Measurements from ENCODE around the gene PALS2.

PALS2 gene

DNA sequence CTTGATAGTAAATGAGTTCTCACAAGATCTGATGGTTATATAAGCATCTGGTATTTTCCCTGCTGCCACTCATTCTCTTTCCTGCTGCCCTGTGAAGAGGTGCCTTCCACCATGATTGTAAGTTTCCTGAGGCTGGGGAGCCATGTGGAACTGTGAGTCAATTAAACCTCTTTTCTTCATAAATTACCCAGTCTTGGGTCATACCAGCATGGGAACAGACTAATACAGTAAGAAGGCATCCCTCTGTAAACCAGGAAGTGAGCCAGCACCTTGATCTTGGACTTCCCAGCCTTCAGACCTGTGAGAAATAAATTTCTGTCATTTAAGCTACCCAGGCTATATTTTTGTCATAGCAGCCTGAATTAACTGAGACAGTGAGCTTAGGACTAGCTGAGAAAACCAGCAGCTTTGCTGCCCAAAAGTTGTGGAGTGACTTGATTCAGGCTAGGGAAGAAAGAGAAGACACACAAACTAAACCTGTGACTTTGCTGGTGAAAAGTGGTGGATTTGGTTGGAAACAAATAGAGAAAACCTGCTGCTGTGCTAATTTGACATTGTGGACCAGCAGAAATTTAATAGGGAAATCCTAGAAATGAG, 29.7 kb downstream of the PALS2 start:
- no peak for DNase-seq (ENCODE audit: low spot score)
- TF ChIP-seq, protein P1, sequence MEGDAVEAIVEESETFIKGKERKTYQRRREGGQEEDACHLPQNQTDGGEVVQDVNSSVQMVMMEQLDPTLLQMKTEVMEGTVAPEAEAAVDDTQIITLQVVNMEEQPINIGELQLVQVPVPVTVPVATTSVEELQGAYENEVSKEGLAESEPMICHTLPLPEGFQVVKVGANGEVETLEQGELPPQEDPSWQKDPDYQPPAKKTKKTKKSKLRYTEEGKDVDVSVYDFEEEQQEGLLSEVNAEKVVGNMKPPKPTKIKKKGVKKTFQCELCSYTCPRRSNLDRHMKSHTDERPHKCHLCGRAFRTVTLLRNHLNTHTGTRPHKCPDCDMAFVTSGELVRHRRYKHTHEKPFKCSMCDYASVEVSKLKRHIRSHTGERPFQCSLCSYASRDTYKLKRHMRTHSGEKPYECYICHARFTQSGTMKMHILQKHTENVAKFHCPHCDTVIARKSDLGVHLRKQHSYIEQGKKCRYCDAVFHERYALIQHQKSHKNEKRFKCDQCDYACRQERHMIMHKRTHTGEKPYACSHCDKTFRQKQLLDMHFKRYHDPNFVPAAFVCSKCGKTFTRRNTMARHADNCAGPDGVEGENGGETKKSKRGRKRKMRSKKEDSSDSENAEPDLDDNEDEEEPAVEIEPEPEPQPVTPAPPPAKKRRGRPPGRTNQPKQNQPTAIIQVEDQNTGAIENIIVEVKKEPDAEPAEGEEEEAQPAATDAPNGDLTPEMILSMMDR (IDR thresholded peaks at IDR 0.05): no peak

DNA sequence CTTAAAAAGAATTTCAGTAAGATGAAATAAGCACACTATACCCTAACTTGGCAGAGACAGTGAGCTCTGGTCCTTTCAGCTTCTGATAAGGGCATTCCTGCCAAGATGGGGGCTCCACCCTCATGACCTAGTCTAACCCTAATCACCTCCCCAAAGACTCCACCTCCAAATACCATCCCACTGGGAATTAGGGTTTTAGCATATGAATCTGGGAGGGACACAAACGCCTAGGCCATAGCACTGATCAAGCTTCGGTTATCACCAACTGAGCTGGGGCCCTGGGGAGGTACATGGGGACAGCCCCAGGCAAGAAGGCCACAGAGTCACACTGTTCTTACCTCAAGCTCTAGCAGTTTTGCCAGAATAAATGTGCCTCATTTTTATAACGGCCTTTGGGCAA, 31.4 kb downstream of the PALS2 start:
- DNase-seq (ENCODE audit: low spot score): no peak
- Histone ChIP-seq H3K4me3 (no peak overlapping the region), H3K27ac (no peak overlapping the region)
- TF ChIP-seq, protein P1 (IDR thresholded peaks at IDR 0.05): no peak

More for the DNA sequence above, 29.7 kb downstream of the PALS2 start:
- no peak overlapping the region for H3K27ac ChIP-seq
- H3K4me3 ChIP-seq: no peak overlapping the region

DNA sequence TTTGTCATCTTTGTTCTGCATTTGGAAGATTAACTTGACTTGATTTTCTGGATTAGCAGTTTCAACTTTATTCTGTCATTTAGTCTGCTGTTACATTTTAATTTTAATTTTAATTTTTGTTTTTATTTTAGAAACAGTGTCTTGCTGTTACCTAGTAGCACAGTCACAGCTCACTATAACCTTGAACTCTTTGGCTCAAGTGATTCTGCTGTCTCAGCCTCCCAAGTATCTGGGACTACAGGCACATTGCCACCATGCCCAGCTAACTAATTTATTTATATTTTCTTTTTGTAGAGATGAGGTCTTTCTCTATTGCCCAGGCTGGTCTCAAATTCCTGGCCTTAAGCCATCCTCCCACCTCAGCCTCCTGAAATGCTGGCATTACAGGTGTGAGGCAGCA, 35.3 kb downstream of the PALS2 start:
- no peak overlapping the region for H3K4me3 ChIP-seq
- no peak for DNase-seq (ENCODE audit: low spot score)
- TF ChIP-seq, protein P1 (IDR thresholded peaks at IDR 0.05): no peak
- no peak overlapping the region for H3K27ac ChIP-seq

DNA sequence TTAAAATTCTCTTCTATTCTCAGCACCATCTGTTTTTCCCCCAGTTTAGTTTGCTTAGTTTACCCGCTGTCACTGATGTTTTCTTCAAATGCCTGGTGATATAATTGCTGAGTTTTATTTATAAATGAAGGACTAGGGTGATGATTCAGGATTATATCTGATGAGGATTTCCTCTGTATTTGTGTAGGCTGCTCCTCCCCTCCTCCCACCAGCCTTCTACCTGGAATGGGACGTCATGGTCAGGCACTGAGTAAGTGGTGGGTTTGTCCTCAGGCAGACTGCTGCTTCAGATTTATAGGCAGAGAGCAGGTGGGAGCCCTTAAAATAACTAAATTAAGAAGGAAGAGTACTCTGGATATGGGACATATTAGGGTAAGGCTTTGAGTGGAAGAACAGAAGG, 35.8 kb downstream of the PALS2 start:
- Histone ChIP-seq H3K27ac (no peak overlapping the region), H3K4me3 (no peak overlapping the region)
- DNase-seq (ENCODE audit: low spot score): no peak
- TF ChIP-seq, protein P1 (IDR thresholded peaks at IDR 0.05): no peak

DNA sequence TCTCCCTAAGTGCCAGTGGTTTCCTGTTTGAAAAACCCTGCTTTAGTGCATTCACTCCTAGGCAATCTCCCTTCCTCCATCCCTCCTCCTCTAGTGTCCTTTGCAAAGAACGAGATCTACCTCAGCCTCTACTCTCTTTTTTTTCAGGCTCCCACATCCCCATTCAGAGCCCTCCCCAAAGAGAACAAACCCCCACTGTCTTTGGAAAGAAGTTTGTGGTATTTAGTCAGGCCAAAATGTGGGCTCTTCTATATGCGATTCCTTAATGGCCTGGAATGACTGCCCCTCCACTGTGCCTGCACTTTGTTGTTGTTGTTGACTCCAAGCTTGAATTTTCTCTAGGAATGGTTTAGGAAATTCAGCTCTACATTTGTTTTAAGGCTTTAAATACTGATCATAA, 36.3 kb downstream of the PALS2 start:
- no peak overlapping the region for H3K27ac ChIP-seq
- no peak for DNase-seq (ENCODE audit: low spot score)
- no peak overlapping the region for H3K4me3 ChIP-seq
- TF ChIP-seq, protein P1 (IDR thresholded peaks at IDR 0.05): no peak

DNA sequence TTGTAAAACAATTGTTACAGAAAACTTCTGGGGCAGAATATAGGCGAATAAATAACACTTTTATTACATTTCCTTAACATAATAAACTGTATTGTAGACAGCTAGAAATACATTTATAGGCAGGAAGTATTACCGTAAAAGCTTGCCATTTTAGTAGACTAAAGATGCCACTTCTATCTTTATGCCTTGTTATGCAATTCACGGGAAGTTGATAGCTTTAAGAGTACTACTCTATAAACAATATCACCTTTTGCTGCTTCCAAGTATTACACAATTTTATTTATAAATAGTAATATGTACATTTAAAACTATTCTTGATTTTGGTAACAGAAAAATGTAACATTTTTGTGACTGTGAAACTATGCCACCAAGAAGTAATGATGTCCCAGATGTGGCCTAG, 37.9 kb downstream of the PALS2 start:
- DNase-seq (ENCODE audit: low spot score): no peak
- H3K27ac ChIP-seq: no peak overlapping the region
- no peak overlapping the region for H3K4me3 ChIP-seq
- TF ChIP-seq, protein P1 (IDR thresholded peaks at IDR 0.05): no peak

DNA sequence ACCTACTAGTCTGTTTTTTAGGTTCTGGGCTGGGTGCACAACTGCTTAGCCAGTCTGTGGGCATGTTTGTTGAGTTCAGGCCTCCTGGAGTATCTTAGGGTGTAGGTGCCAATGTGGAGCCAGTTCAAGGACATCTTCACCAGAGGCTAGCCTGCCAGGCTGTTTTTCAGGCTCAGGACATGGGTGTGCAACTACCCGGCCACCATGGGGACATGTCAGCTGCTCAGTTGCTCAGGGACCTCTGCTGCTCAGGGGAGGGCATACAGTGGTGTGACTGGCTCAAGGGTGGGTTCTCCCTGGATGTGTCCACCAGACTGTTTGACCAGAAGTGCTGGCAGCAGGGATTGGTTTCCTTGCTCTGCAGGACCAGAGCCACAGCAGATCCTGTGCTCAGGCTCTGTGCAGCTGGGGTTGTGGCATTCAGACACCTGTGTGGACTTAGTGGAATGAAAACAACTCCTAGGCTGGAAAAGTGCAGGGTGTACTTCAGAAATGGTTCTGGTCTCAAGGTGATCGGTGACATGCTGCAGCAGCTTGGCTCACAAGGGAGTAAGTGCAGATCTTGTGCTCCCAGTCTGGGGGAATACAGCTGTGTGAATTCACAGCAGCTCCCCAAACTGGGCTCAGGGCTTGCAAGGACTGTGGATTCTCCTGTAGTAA, 44.8 kb downstream of the PALS2 start:
- TF ChIP-seq, protein P1 (IDR thresholded peaks at IDR 0.05): no peak
- no peak for DNase-seq (ENCODE audit: low spot score)
- H3K4me3 ChIP-seq: no peak overlapping the region
- H3K27ac ChIP-seq: no peak overlapping the region
